Measurements from ENCODE around the gene CSF1R.

Gene CSF1R

DNA sequence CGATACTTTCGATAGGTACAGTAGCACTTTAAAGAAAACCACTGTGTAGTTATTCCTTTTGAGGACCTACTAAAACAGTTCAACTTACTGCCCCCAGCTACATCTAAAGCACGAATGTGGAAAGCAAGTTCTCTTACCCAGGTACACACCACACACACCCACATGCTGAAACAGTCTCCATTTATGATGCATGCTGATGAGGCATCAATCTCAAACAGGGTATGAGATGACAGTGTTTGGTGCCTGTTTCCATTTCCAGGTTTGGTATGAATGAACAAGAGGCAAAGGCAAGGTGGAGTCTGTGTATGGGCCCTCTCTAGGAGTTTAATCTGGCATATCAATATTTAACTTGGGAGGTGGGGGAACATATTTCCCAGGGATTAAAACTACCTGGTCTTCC, 71.9 kb downstream of the CSF1R start:
- no peak for DNase-seq (ENCODE audit: extremely low read depth, low read depth)
- TF ChIP-seq, protein P1, sequence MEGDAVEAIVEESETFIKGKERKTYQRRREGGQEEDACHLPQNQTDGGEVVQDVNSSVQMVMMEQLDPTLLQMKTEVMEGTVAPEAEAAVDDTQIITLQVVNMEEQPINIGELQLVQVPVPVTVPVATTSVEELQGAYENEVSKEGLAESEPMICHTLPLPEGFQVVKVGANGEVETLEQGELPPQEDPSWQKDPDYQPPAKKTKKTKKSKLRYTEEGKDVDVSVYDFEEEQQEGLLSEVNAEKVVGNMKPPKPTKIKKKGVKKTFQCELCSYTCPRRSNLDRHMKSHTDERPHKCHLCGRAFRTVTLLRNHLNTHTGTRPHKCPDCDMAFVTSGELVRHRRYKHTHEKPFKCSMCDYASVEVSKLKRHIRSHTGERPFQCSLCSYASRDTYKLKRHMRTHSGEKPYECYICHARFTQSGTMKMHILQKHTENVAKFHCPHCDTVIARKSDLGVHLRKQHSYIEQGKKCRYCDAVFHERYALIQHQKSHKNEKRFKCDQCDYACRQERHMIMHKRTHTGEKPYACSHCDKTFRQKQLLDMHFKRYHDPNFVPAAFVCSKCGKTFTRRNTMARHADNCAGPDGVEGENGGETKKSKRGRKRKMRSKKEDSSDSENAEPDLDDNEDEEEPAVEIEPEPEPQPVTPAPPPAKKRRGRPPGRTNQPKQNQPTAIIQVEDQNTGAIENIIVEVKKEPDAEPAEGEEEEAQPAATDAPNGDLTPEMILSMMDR (IDR thresholded peaks at IDR 0.05; ENCODE audit: low read depth, low read length, missing control alignments), result no peak
- no peak overlapping the region for H3K4me3 ChIP-seq (replicated peaks; ENCODE audit: low read depth, low read length)

DNA sequence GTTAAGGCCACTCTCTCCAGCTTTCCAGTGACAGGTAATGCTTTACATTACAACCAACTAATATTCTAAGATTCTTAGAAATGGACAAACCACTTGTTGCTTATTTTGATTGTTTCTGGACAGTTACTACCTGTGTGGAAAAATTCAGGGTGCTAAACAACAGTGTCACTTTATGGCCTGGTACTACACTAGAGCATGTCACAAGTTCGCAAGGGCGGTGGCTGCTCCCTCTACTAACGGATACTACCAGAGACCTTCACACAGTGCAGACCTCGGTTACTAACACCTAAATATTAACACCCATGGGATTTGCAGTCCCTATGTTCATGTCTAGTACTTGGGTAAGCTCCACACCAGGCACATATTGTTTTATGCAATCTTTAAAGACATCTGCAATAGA, 72.4 kb downstream of the CSF1R start:
- no peak for DNase-seq (ENCODE audit: extremely low read depth, low read depth)
- TF ChIP-seq, protein P1 (IDR thresholded peaks at IDR 0.05; ENCODE audit: low read depth, low read length, missing control alignments), result no peak
- H3K4me3 ChIP-seq (replicated peaks; ENCODE audit: low read depth, low read length), result no peak overlapping the region

DNA sequence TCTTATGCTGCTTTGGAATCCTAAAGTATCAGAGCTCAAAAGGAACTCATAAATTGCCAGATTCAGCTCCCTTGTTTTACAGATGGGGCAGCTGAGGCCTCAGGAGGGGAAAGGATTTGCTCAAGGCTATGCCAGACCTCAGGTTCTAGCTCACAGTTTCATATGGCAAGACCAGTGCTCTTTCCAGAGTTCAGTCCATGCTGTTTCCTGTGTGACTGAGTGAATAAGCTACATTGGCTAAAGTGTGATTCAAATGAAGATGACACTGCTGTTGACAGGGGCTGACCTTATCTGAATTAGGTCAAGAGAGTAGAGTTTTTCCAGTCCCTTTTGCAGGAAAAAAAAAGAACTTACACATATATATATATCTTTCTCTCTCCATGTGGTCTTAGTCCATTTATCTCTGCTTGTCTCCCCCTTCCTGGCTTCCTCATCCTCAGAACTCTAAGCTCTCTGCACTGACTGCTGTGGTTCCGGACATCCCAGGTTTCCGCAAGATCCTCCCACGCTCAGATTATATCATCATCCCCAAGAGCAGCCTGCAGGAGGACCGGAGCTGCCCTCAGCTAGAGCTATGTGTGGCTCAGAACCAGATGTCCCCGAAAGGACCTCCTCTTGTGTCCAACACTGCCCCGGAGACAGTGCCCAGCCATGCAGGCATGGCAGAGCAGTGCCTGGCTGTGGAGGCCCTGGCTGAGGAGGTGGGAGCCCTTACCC, 76.5 kb downstream of the CSF1R start:
- H3K4me3 ChIP-seq (replicated peaks; ENCODE audit: low read depth, low read length), result no peak overlapping the region
- DNase-seq (ENCODE audit: extremely low read depth, low read depth), result peak; percentile 46
- TF ChIP-seq, protein P1 (IDR thresholded peaks at IDR 0.05; ENCODE audit: low read depth, low read length, missing control alignments), result no peak

DNA sequence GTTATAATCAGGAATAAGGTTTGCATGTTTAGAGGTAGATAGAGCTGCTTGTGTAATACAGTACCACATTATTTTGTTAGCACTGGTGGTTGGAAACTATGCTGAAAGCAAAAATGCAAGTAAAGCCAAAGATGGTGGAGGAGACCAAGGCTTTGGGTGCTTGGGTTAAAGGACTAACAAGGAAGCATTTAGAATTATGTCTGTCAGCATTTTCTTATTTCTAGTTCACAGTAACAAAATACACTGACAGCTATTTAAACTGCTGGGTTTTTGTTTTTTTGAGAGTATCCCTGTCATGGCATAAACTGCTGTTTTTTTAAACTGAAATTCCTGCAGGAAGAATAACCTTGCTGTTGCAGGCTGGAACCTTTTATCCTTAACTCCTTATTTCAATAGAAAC, 79.3 kb downstream of the CSF1R start:
- H3K4me3 ChIP-seq (replicated peaks; ENCODE audit: low read depth, low read length), result no peak overlapping the region
- TF ChIP-seq, protein P1 (IDR thresholded peaks at IDR 0.05; ENCODE audit: low read depth, low read length, missing control alignments), result no peak
- DNase-seq (ENCODE audit: extremely low read depth, low read depth), result no peak

DNA sequence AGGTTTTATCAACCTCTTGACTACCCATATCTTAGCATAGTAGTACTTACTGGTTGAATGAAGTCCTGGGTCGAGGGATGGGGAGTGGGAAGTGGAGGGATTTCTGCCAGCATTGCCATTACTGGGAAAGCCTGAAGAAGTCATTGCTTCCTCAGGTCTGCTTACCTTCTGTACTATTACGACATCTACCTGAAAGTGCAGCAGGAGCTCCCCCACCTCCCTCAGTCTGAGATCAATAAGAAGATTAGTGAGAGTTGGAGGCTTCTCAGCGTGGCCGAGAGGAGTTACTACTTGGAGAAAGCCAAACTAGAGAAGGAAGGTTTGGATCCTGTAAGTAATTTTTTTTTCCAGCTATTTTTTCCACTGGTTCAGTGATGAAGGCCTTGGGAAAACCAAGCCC, 80.0 kb downstream of the CSF1R start:
- no peak overlapping the region for H3K4me3 ChIP-seq (replicated peaks; ENCODE audit: low read depth, low read length)
- DNase-seq (ENCODE audit: extremely low read depth, low read depth), result no peak
- TF ChIP-seq, protein P1 (IDR thresholded peaks at IDR 0.05; ENCODE audit: low read depth, low read length, missing control alignments), result no peak
